ENCODE results near the gene TSPAN4.
A peak's percentile ranks its signal among the peaks of the same experiment; 100 is the strongest.

Gene TSPAN4

GRCh38 chr11:845872-846495 is 3.3 kb downstream of the TSPAN4 start:
- peaks cover 11% of the 10 kb centered on the region for H3K27me3 ChIP-seq (ENCODE audit: insufficient read depth, poor library complexity, severe bottlenecking)
- no peak for DNase-seq (ENCODE audit: low read depth in 1 of 2, low spot score in 1 of 2)
- H3K27ac ChIP-seq (replicated peaks) = no peak overlapping the region
- TF ChIP-seq POLR2AphosphoS5 (IDR thresholded peaks at IDR 0.05; ENCODE audit: low read depth) = no peak
- TF ChIP-seq, protein P1, sequence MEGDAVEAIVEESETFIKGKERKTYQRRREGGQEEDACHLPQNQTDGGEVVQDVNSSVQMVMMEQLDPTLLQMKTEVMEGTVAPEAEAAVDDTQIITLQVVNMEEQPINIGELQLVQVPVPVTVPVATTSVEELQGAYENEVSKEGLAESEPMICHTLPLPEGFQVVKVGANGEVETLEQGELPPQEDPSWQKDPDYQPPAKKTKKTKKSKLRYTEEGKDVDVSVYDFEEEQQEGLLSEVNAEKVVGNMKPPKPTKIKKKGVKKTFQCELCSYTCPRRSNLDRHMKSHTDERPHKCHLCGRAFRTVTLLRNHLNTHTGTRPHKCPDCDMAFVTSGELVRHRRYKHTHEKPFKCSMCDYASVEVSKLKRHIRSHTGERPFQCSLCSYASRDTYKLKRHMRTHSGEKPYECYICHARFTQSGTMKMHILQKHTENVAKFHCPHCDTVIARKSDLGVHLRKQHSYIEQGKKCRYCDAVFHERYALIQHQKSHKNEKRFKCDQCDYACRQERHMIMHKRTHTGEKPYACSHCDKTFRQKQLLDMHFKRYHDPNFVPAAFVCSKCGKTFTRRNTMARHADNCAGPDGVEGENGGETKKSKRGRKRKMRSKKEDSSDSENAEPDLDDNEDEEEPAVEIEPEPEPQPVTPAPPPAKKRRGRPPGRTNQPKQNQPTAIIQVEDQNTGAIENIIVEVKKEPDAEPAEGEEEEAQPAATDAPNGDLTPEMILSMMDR (IDR thresholded peaks at IDR 0.05; ENCODE audit: insufficient read depth, low read length) = no peak
- no peak for TF ChIP-seq REST (IDR thresholded peaks at IDR 0.05; ENCODE audit: insufficient replicate concordance, low read depth)
- TF ChIP-seq SPI1 (IDR thresholded peaks at IDR 0.05; ENCODE audit: borderline replicate concordance, low read depth) = no peak
- no peak for TF ChIP-seq GABPA (IDR thresholded peaks at IDR 0.05; ENCODE audit: low read depth)
- no peak overlapping the region for H3K4me3 ChIP-seq (replicated peaks; ENCODE audit: insufficient read depth, low read length)

DNA sequence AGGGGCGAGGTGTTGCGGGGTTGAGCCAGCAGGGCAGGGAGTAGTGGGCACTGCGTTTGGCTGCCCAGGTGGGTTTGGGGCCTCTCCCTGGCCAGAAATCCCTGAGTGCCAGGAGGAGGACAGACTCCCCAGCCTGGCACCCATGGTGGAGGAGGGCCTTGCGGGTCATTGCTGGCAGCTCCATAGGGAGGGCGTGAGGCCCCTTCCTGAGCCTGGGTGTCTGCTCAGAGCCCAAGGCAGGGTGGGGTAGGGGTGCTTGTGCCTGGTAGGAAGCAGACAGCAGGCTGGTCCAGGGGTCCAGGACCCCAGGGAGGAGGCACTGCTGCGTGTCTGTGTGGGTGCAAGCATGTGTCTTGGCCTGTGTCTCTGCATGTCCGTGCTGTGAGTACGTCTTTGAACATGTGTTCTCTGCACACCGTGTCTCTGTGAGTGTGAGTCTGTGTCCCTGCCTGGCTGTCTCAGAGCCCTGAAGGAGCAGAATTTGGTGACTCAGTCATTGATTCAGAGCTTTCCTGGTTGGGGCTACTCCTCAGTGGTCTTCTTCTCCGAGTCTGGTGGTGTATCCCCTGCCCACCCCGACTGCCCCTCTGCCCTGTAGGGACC is 3.9 kb downstream of the TSPAN4 start:
- TF ChIP-seq GABPA (IDR thresholded peaks at IDR 0.05; ENCODE audit: low read depth) = no peak
- Histone ChIP-seq H3K27ac (replicated peaks) (no peak overlapping the region), H3K27me3 (ENCODE audit: insufficient read depth, poor library complexity, severe bottlenecking) (peaks cover 11% of the 10 kb centered on the region), H3K4me3 (replicated peaks; ENCODE audit: insufficient read depth, low read length) (no peak overlapping the region)
- no peak for DNase-seq (ENCODE audit: low read depth in 1 of 2, low spot score in 1 of 2)

DNA sequence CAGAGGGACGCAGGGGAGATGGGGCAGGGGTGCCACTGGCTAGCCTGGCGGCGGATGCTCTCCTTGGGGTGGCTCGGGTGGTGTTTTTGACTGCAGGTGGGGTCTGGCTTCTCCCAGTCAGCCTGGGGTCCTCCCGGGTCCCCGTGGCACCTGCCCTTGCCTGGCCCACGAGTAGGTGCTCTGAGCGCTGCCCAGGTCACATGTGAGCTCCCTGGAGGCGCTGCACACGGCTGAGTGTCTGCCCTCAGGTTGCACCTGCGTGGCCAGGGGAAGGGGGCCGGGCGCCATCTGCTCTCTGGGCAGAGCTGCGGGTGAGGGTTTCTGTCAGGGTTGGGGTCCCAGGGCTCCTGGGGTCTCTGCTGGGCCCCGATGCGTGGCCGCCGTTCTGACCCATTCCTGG is 5.2 kb downstream of the TSPAN4 start:
- TF ChIP-seq, protein P1 (IDR thresholded peaks at IDR 0.05; ENCODE audit: insufficient read depth, low read length) = no peak
- TF ChIP-seq POLR2AphosphoS5 (IDR thresholded peaks at IDR 0.05; ENCODE audit: low read depth) = no peak
- no peak for TF ChIP-seq SPI1 (IDR thresholded peaks at IDR 0.05; ENCODE audit: borderline replicate concordance, low read depth)
- DNase-seq (ENCODE audit: low read depth in 1 of 2, low spot score in 1 of 2) = no peak
- no peak overlapping the region for H3K27ac ChIP-seq (replicated peaks)
- H3K4me3 ChIP-seq (replicated peaks; ENCODE audit: insufficient read depth, low read length) = no peak overlapping the region
- H3K27me3 ChIP-seq (ENCODE audit: insufficient read depth, poor library complexity, severe bottlenecking) = peaks cover 11% of the 10 kb centered on the region

- Histone ChIP-seq H3K4me3 (replicated peaks; ENCODE audit: insufficient read depth, low read length) (no peak overlapping the region), H3K27me3 (ENCODE audit: insufficient read depth, poor library complexity, severe bottlenecking) (peaks cover 11% of the 10 kb centered on the region), H3K27ac (replicated peaks) (no peak overlapping the region)
- no peak for DNase-seq (ENCODE audit: low read depth in 1 of 2, low spot score in 1 of 2)
- TF ChIP-seq GABPA (IDR thresholded peaks at IDR 0.05; ENCODE audit: low read depth) (no peak), REST (IDR thresholded peaks at IDR 0.05; ENCODE audit: insufficient replicate concordance, low read depth) (no peak), SPI1 (IDR thresholded peaks at IDR 0.05; ENCODE audit: borderline replicate concordance, low read depth) (0 out of 2 replicates have a peak, but pooled peaks have one; percentile 9), POLR2AphosphoS5 (IDR thresholded peaks at IDR 0.05; ENCODE audit: low read depth) (no peak)
- TF ChIP-seq, protein P1 (IDR thresholded peaks at IDR 0.05; ENCODE audit: insufficient read depth, low read length) = peak; percentile 83
Measured at GRCh38 chr11:848380-848931, 5.8 kb downstream of the TSPAN4 start.
